HEK293 (cell line): ENCODE results near the gene SF3A1.

Source experiments
- CTCF ChIA-PET: fragments of 350-600 bp; formaldehyde crosslinking; extraction: SDS; loops from one replicate; lab custom pipeline; 2021; ENCODE audit warnings: antibody characterized with exemption; lab: Yijun Ruan, JAX
- POLR2A ChIA-PET: fragments of 300-600 bp; formaldehyde crosslinking; extraction: SDS; loops from one replicate; lab custom pipeline; 2020; ENCODE audit warnings: antibody characterized with exemption, inconsistent platforms; lab: Yijun Ruan, JAX
- H3K27ac ChIP-seq: fragments of 200-500 bp; sonication (Bioruptor generic); 2 replicates; pipeline ENCODE4 v1.5.1; 2014; ENCODE audit warnings: low read depth, low read length, control low read depth, inconsistent platforms; ENCODE audit errors: extremely low read depth
- H3K36me3 ChIP-seq, 2 experiments: fragments of 200-500 bp in 1 of 2; sonication (Bioruptor generic) in 1 of 2; 1 replicate in 1 of 2; 2 replicates in 1 of 2; pipeline ENCODE4 v1.5.1; 2014 to 2017; ENCODE audit warnings: inconsistent platforms in 2 of 2, low read length in 2 of 2; ENCODE audit not compliant: control insufficient read depth in 2 of 2, insufficient read depth in 1 of 2
- H3K4me1 ChIP-seq: fragments of 200-500 bp; sonication (Bioruptor generic); 2 replicates; pipeline ENCODE4 v1.5.1; 2014; ENCODE audit warnings: mild to moderate bottlenecking, low read length, inconsistent platforms; ENCODE audit not compliant: control insufficient read depth, insufficient read depth
- H3K4me3 ChIP-seq: 2 replicates; pipeline ENCODE4 v1.5.1; 2011; ENCODE audit warnings: low read depth, mild to moderate bottlenecking, control low read depth, low read length, moderate library complexity
- H3K9me3 ChIP-seq: fragments of 200-500 bp; sonication (Bioruptor generic); 2 replicates; pipeline ENCODE4 v1.5.1; 2014; ENCODE audit warnings: low read depth, low read length, inconsistent platforms; ENCODE audit not compliant: control insufficient read depth, insufficient read depth
- EGR2 ChIP-seq: fragments of 450-650 bp; formaldehyde crosslinking; IDR thresholded peaks from 2 replicates; pipeline ENCODE4 v1.5.1; 2016; ENCODE audit warnings: low read depth, missing biosample characterization, missing genetic modification characterization
- FEZF1 ChIP-seq: fragments of 450-650 bp; formaldehyde crosslinking; IDR thresholded peaks from 2 replicates; pipeline ENCODE4 v1.5.1; 2016; ENCODE audit warnings: missing biosample characterization, missing genetic modification characterization
- IKZF3 ChIP-seq: fragments of 450-650 bp; IDR thresholded peaks from 2 replicates; pipeline ENCODE4 v1.5.0; 2018; ENCODE audit warnings: missing biosample characterization, mild to moderate bottlenecking, missing genetic modification characterization, moderate library complexity
- KLF1 ChIP-seq: fragments of 450-650 bp; formaldehyde crosslinking; IDR thresholded peaks from 2 replicates; pipeline ENCODE4 v1.5.1; 2016; ENCODE audit warnings: missing biosample characterization, missing genetic modification characterization
- KLF10 ChIP-seq: fragments of 450-650 bp; IDR thresholded peaks from 2 replicates; pipeline ENCODE4 v1.5.1; 2018; ENCODE audit warnings: missing biosample characterization, mild to moderate bottlenecking, missing genetic modification characterization
- KLF16 ChIP-seq: fragments of 450-650 bp; formaldehyde crosslinking; IDR thresholded peaks from 2 replicates; pipeline ENCODE4 v1.5.1; 2017; ENCODE audit warnings: missing biosample characterization, missing genetic modification characterization
- KLF17 ChIP-seq: fragments of 450-650 bp; formaldehyde crosslinking; IDR thresholded peaks from 2 replicates; pipeline ENCODE4 v1.5.1; 2016; ENCODE audit warnings: missing biosample characterization, missing genetic modification characterization
- KLF9 ChIP-seq: fragments of 450-650 bp; formaldehyde crosslinking; IDR thresholded peaks from 2 replicates; pipeline ENCODE4 v1.5.1; 2016; ENCODE audit warnings: missing biosample characterization, missing genetic modification characterization, low read depth
- OSR2 ChIP-seq: fragments of 450-650 bp; formaldehyde crosslinking; IDR thresholded peaks from 2 replicates; pipeline ENCODE4 v1.5.1; 2016; ENCODE audit warnings: missing biosample characterization, missing genetic modification characterization
- ZBTB1 ChIP-seq: fragments of 450-650 bp; formaldehyde crosslinking; IDR thresholded peaks from 2 replicates; pipeline ENCODE4 v1.5.1; 2016; ENCODE audit warnings: missing biosample characterization, missing genetic modification characterization
- ZBTB20 ChIP-seq: fragments of 450-650 bp; formaldehyde crosslinking; IDR thresholded peaks from 2 replicates; pipeline ENCODE4 v1.5.1; 2016; ENCODE audit warnings: missing biosample characterization, missing genetic modification characterization
- ZBTB26 ChIP-seq: fragments of 450-650 bp; formaldehyde crosslinking; optimal IDR thresholded peaks from 2 replicates; pipeline ENCODE3; 2016; ENCODE audit warnings: missing biosample characterization, mild to moderate bottlenecking, missing genetic modification characterization
- ZBTB7A ChIP-seq: fragments of 450-650 bp; formaldehyde crosslinking; IDR thresholded peaks from 2 replicates; pipeline ENCODE4 v1.5.1; 2016; ENCODE audit warnings: low read depth, missing biosample characterization, missing genetic modification characterization
- ZFP69B ChIP-seq: fragments of 450-650 bp; formaldehyde crosslinking; IDR thresholded peaks from 2 replicates; pipeline ENCODE4 v1.5.1; 2016; ENCODE audit warnings: missing biosample characterization, missing genetic modification characterization
- ZNF223 ChIP-seq: fragments of 450-650 bp; formaldehyde crosslinking; IDR thresholded peaks from 2 replicates; pipeline ENCODE4 v1.5.1; 2016; ENCODE audit warnings: missing biosample characterization, missing genetic modification characterization
- ZNF335 ChIP-seq: fragments of 450-650 bp; formaldehyde crosslinking; conservative IDR thresholded peaks from 2 replicates; pipeline ENCODE4 v1.5.1; 2016; ENCODE audit warnings: missing biosample characterization, missing genetic modification characterization
- ZNF394 ChIP-seq: fragments of 450-650 bp; formaldehyde crosslinking; IDR thresholded peaks from 2 replicates; pipeline ENCODE4 v1.5.1; 2016; ENCODE audit warnings: missing biosample characterization, missing genetic modification characterization, mild to moderate bottlenecking, moderate library complexity, borderline replicate concordance
- ZNF433 ChIP-seq: fragments of 450-650 bp; formaldehyde crosslinking; IDR thresholded peaks from 2 replicates; pipeline ENCODE4 v1.5.1; 2016; ENCODE audit warnings: missing biosample characterization, missing genetic modification characterization, low read depth
- ZNF624 ChIP-seq: fragments of 450-650 bp; formaldehyde crosslinking; IDR thresholded peaks from 2 replicates; pipeline ENCODE4 v1.5.1; 2017; ENCODE audit warnings: missing biosample characterization, missing genetic modification characterization
- ZNF76 ChIP-seq: fragments of 450-650 bp; formaldehyde crosslinking; IDR thresholded peaks from 2 replicates; pipeline ENCODE4; 2016; ENCODE audit warnings: low read depth, missing biosample characterization, missing genetic modification characterization, borderline replicate concordance
- ZNF792 ChIP-seq: fragments of 450-650 bp; formaldehyde crosslinking; IDR thresholded peaks from 2 replicates; pipeline ENCODE4 v1.5.1; 2016; ENCODE audit warnings: missing biosample characterization, missing genetic modification characterization
- TF ChIP-seq, protein P1 (sequence below): fragments of 450-650 bp; formaldehyde crosslinking; IDR thresholded peaks from 2 replicates; pipeline ENCODE4 v1.5.1; 2016; ENCODE audit warnings: missing biosample characterization, missing genetic modification characterization, low read depth
- TF ChIP-seq, protein P2 (sequence below): fragments of 450-650 bp; formaldehyde crosslinking; IDR thresholded peaks from 2 replicates; pipeline ENCODE4 v1.5.1; 2016; ENCODE audit warnings: missing biosample characterization, missing genetic modification characterization, borderline replicate concordance
- TF ChIP-seq, protein P3 (sequence below): fragments of 450-650 bp; formaldehyde crosslinking; IDR thresholded peaks from 2 replicates; pipeline ENCODE4 v1.5.1; 2017; ENCODE audit warnings: missing biosample characterization, missing genetic modification characterization

SF3A1 gene

GRCh38 chr22:30289141-30289979 lies 67.3 kb downstream of the SF3A1 start, which contains the start of gene CASTOR1:
Gene CASTOR1 (minus strand): TSS chr22:30289505. CDS start chr22:30289497, 8 bp downstream.
- H3K27ac ChIP-seq, result no peak within 1 kb of the TSS
- CTCF ChIA-PET, result interaction anchor here (0.8 to 3.8 kb wide), 19 partner anchors 12 to 355 kb away, joined by 3 to 80 read pairs (median 15); partner anchors contain the start of genes CCDC157, RNF215, SEC14L2 and SF3A1
- H3K4me1 ChIP-seq, result no peaks in the 10 kb centered on the region; the same call in 1 of the 2 replicates
- TF ChIP-seq FEZF1 (no peak), ZNF335 (tag by site-specific recombination) (peak; percentile 86), KLF16 (tag by site-specific recombination) (peak; percentile 6; the same call in 1 of the 2 replicates), IKZF3 (tag by site-specific recombination) (peak; percentile 92), KLF10 (tag by site-specific recombination) (peak; percentile 99), ZBTB20 (tag by site-specific recombination) (peak; percentile 10; the same call in 1 of the 2 replicates), ZBTB1 (tag by site-specific recombination) (no peak), ZBTB26 (peak; percentile 83), KLF17 (tag by site-specific recombination) (0 out of 2 replicates have a peak, but pooled peaks have one; percentile 37), EGR2 (tag by site-specific recombination) (0 out of 2 replicates have a peak, but pooled peaks have one; percentile 12), KLF9 (peak; percentile 96), ZFP69B (tag by site-specific recombination) (no peak), ZNF624 (tag by site-specific recombination) (no peak), OSR2 (tag by site-specific recombination) (no peak), ZNF223 (no peak), ZNF433 (no peak), ZNF76 (0 out of 2 replicates have a peak, but pooled peaks have one; percentile 18), KLF1 (tag by site-specific recombination) (peak; percentile 85), ZBTB7A (tag by site-specific recombination) (0 out of 2 replicates have a peak, but pooled peaks have one; percentile 57), ZNF792 (tag by site-specific recombination) (no peak), ZNF394 (no peak)
- TF ChIP-seq, protein P1, sequence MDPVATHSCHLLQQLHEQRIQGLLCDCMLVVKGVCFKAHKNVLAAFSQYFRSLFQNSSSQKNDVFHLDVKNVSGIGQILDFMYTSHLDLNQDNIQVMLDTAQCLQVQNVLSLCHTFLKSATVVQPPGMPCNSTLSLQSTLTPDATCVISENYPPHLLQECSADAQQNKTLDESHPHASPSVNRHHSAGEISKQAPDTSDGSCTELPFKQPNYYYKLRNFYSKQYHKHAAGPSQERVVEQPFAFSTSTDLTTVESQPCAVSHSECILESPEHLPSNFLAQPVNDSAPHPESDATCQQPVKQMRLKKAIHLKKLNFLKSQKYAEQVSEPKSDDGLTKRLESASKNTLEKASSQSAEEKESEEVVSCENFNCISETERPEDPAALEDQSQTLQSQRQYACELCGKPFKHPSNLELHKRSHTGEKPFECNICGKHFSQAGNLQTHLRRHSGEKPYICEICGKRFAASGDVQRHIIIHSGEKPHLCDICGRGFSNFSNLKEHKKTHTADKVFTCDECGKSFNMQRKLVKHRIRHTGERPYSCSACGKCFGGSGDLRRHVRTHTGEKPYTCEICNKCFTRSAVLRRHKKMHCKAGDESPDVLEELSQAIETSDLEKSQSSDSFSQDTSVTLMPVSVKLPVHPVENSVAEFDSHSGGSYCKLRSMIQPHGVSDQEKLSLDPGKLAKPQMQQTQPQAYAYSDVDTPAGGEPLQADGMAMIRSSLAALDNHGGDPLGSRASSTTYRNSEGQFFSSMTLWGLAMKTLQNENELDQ (tag by site-specific recombination), result no peak
- TF ChIP-seq, protein P2, sequence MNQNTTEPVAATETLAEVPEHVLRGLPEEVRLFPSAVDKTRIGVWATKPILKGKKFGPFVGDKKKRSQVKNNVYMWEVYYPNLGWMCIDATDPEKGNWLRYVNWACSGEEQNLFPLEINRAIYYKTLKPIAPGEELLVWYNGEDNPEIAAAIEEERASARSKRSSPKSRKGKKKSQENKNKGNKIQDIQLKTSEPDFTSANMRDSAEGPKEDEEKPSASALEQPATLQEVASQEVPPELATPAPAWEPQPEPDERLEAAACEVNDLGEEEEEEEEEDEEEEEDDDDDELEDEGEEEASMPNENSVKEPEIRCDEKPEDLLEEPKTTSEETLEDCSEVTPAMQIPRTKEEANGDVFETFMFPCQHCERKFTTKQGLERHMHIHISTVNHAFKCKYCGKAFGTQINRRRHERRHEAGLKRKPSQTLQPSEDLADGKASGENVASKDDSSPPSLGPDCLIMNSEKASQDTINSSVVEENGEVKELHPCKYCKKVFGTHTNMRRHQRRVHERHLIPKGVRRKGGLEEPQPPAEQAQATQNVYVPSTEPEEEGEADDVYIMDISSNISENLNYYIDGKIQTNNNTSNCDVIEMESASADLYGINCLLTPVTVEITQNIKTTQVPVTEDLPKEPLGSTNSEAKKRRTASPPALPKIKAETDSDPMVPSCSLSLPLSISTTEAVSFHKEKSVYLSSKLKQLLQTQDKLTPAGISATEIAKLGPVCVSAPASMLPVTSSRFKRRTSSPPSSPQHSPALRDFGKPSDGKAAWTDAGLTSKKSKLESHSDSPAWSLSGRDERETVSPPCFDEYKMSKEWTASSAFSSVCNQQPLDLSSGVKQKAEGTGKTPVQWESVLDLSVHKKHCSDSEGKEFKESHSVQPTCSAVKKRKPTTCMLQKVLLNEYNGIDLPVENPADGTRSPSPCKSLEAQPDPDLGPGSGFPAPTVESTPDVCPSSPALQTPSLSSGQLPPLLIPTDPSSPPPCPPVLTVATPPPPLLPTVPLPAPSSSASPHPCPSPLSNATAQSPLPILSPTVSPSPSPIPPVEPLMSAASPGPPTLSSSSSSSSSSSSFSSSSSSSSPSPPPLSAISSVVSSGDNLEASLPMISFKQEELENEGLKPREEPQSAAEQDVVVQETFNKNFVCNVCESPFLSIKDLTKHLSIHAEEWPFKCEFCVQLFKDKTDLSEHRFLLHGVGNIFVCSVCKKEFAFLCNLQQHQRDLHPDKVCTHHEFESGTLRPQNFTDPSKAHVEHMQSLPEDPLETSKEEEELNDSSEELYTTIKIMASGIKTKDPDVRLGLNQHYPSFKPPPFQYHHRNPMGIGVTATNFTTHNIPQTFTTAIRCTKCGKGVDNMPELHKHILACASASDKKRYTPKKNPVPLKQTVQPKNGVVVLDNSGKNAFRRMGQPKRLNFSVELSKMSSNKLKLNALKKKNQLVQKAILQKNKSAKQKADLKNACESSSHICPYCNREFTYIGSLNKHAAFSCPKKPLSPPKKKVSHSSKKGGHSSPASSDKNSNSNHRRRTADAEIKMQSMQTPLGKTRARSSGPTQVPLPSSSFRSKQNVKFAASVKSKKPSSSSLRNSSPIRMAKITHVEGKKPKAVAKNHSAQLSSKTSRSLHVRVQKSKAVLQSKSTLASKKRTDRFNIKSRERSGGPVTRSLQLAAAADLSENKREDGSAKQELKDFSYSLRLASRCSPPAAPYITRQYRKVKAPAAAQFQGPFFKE, result no peak
- TF ChIP-seq, protein P3, sequence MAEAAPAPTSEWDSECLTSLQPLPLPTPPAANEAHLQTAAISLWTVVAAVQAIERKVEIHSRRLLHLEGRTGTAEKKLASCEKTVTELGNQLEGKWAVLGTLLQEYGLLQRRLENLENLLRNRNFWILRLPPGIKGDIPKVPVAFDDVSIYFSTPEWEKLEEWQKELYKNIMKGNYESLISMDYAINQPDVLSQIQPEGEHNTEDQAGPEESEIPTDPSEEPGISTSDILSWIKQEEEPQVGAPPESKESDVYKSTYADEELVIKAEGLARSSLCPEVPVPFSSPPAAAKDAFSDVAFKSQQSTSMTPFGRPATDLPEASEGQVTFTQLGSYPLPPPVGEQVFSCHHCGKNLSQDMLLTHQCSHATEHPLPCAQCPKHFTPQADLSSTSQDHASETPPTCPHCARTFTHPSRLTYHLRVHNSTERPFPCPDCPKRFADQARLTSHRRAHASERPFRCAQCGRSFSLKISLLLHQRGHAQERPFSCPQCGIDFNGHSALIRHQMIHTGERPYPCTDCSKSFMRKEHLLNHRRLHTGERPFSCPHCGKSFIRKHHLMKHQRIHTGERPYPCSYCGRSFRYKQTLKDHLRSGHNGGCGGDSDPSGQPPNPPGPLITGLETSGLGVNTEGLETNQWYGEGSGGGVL, result peak; percentile 14; the same call in 1 of the 2 replicates

More at GRCh38 chr22:30289141-30289979, 67.3 kb downstream of the SF3A1 start, which contains the start of gene CASTOR1:
- Histone ChIP-seq H3K9me3 (no peaks in the 10 kb centered on the region), H3K36me3 (peaks cover 0 to 43% of the 10 kb centered on the region in 2 experiments; a peak in 1 of 3 replicates), H3K4me3 (peak within 1 kb of the TSS; percentile 60)
- POLR2A ChIA-PET, result interaction anchor here (0.6 to 4.2 kb wide), 8 partner anchors 11 to 122 kb away, joined by 3 to 34 read pairs (median 5); partner anchors contain the start of genes CCDC157, SEC14L2, SF3A1 and TBC1D10A
